GM12872 (cell line): Measurements from ENCODE around the gene KRT33B.

ENCODE experiments used
- CTCF ChIP-seq: IDR thresholded peaks from 3 replicates; pipeline ENCODE4 v1.5.1; 2011; ENCODE audit warnings: low read depth, mild to moderate bottlenecking, low read length, moderate library complexity; ENCODE audit not compliant: insufficient read depth

Gene KRT33B

GRCh38 chr17:41413982-41414381, 44.4 kb upstream of the KRT33B start:
- TF ChIP-seq CTCF, result no peak

- TF ChIP-seq CTCF, result no peak
These were observed 43.8 kb upstream of the KRT33B start for GRCh38 chr17:41413353-41413957.

- no peak for TF ChIP-seq CTCF
These were observed 41.6 kb upstream of the KRT33B start for GRCh38 chr17:41411072-41411840.

GRCh38 chr17:41407226-41407625, 37.6 kb upstream of the KRT33B start:
- no peak for TF ChIP-seq CTCF

- TF ChIP-seq CTCF, result no peak
These were observed 36.6 kb upstream of the KRT33B start for GRCh38 chr17:41406205-41406604.

GRCh38 chr17:41404024-41404671, 34.5 kb upstream of the KRT33B start:
- no peak for TF ChIP-seq CTCF

- no peak for TF ChIP-seq CTCF
These were observed 33.9 kb upstream of the KRT33B start for GRCh38 chr17:41403404-41404023.
